Measurements from ENCODE around the gene STARD10.

STARD10 gene

DNA sequence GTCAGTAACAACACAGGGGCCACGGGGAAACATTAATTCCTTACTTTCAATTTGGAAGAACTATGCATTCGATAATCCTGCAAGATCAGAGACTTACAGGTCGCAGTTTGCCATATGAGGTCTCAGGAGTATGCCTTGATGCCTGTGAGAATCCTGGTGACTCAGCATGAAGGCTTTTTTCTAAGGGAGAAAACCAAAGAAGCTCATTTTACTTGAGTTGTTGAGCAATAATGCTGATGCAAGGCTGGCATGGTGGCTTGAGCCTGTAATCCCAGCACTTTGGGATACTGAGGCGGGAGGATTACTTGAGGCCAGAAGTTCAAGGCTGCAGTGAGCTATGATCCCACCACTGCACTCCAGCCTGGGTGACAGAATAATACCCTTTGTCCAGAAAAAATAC is 46.9 kb upstream of the STARD10 start:
- Histone ChIP-seq H3K4me1 (ENCODE audit: insufficient read depth, poor library complexity, severe bottlenecking) (peaks cover 14% of the 10 kb centered on the region), H3K4me3 (ENCODE audit: severe bottlenecking) (no peak overlapping the region), H3K9me3 (ENCODE audit: severe bottlenecking) (no peaks in the 10 kb centered on the region), H3K27me3 (ENCODE audit: insufficient read depth, poor library complexity, severe bottlenecking) (no peaks in the 10 kb centered on the region), H3K36me3 (ENCODE audit: low read depth) (peaks cover 17% of the 10 kb centered on the region; the same call in 1 of the 2 replicates), H3K27ac (ENCODE audit: poor library complexity, severe bottlenecking) (no peak overlapping the region)
- TF ChIP-seq, protein P1, sequence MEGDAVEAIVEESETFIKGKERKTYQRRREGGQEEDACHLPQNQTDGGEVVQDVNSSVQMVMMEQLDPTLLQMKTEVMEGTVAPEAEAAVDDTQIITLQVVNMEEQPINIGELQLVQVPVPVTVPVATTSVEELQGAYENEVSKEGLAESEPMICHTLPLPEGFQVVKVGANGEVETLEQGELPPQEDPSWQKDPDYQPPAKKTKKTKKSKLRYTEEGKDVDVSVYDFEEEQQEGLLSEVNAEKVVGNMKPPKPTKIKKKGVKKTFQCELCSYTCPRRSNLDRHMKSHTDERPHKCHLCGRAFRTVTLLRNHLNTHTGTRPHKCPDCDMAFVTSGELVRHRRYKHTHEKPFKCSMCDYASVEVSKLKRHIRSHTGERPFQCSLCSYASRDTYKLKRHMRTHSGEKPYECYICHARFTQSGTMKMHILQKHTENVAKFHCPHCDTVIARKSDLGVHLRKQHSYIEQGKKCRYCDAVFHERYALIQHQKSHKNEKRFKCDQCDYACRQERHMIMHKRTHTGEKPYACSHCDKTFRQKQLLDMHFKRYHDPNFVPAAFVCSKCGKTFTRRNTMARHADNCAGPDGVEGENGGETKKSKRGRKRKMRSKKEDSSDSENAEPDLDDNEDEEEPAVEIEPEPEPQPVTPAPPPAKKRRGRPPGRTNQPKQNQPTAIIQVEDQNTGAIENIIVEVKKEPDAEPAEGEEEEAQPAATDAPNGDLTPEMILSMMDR (IDR thresholded peaks at IDR 0.05; ENCODE audit: poor library complexity, severe bottlenecking) = no peak
- DNase-seq (ENCODE audit: low spot score) (no peak), ATAC-seq (ENCODE audit: low read depth) (peak; percentile 61)

DNA sequence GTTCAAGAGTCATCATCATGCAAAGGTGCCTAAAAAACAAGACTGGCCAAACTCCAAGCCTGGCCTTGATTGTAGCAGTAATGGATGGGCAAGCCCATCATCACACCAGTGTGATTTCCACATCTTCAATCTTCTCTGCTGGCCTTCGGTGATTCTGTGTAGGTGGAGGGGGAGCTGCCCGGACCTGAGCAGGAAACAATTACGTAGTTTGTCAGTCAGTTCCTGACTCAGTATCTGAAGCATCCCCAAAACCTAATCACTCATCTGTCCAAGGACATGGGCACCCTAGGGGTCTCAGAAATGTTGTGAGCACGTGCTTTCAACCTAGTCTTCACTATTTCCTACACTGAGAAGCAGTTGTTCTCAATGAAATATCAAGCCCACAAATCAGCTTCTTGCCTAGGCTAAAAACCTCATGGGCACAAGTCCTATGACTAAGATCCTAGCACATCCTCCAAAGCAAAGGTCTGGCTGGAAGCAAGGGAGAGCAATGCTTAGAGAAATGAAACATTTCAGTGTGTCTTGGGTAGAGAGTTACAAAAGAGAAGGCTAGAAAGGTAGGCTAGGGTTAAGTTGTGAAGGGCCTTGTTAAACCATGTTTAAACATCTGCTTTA is 45.0 kb upstream of the STARD10 start:
- Histone ChIP-seq H3K36me3 (ENCODE audit: low read depth) (peaks cover 17% of the 10 kb centered on the region; the same call in 1 of the 2 replicates), H3K4me3 (ENCODE audit: severe bottlenecking) (no peak overlapping the region), H3K4me1 (ENCODE audit: insufficient read depth, poor library complexity, severe bottlenecking) (peaks cover 14% of the 10 kb centered on the region), H3K9me3 (ENCODE audit: severe bottlenecking) (no peaks in the 10 kb centered on the region), H3K27ac (ENCODE audit: poor library complexity, severe bottlenecking) (peak overlapping the region; percentile 46), H3K27me3 (ENCODE audit: insufficient read depth, poor library complexity, severe bottlenecking) (no peaks in the 10 kb centered on the region)
- ATAC-seq (ENCODE audit: low read depth) (peak; percentile 75), DNase-seq (ENCODE audit: low spot score) (no peak)
- TF ChIP-seq, protein P1 (IDR thresholded peaks at IDR 0.05; ENCODE audit: poor library complexity, severe bottlenecking) = no peak

DNA sequence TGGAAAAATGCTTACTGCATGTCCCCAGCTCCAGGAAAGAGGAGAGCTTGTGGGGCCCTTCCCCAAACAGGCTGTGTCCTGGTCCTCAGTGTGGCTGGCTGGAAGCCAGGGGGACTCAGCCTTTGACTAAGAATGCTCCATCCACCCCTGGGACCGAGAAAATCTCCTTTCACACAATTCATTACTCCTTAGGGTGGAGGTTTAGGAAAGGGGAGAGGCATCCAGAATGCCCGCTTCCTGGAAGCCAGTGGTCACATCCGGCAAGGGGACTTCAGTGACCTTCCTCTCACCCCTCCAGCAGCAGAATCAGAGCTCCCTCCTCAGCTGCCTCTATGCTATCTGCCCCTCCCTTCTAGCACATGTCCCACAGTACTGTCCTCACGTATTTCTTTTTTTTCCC is 42.3 kb upstream of the STARD10 start:
- no peak overlapping the region for H3K27ac ChIP-seq (ENCODE audit: poor library complexity, severe bottlenecking)
- peaks cover 18% of the 10 kb centered on the region for H3K4me1 ChIP-seq (ENCODE audit: insufficient read depth, poor library complexity, severe bottlenecking)
- H3K9me3 ChIP-seq (ENCODE audit: severe bottlenecking) = no peaks in the 10 kb centered on the region
- ATAC-seq (ENCODE audit: low read depth) (no peak), DNase-seq (ENCODE audit: low spot score) (no peak)
- H3K27me3 ChIP-seq (ENCODE audit: insufficient read depth, poor library complexity, severe bottlenecking) = no peaks in the 10 kb centered on the region
- TF ChIP-seq, protein P1 (IDR thresholded peaks at IDR 0.05; ENCODE audit: poor library complexity, severe bottlenecking) = no peak
- no peak overlapping the region for H3K4me3 ChIP-seq (ENCODE audit: severe bottlenecking)
- 0 out of 2 replicates have a peak, but pooled peaks cover 13% of the 10 kb centered on the region for H3K36me3 ChIP-seq (ENCODE audit: low read depth)

DNA sequence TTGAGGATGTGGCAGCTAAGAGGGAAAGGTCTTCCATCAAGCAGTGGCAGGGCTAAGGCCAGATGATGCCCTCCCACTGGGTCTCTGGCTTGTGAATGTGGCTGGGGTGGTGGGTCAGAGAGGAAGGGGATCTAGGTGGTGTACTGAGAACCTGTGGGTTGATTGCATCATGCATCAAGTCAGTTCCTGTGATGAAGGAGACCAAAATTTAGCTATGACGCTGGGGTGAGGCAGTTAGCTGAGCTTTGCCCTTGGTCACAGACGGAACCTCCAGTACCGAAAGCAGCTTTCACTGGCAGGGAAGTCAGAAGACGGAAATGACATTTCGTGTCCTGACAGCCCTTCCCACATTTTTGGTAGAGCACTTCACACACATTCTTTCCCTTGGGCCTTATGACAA is 41.1 kb upstream of the STARD10 start:
- no peak for ATAC-seq (ENCODE audit: low read depth)
- no peak for DNase-seq (ENCODE audit: low spot score)

More for the DNA sequence above, 41.1 kb upstream of the STARD10 start:
- Histone ChIP-seq H3K36me3 (ENCODE audit: low read depth) (0 out of 2 replicates have a peak, but pooled peaks cover 5% of the 10 kb centered on the region), H3K4me3 (ENCODE audit: severe bottlenecking) (no peak overlapping the region), H3K27ac (ENCODE audit: poor library complexity, severe bottlenecking) (no peak overlapping the region), H3K9me3 (ENCODE audit: severe bottlenecking) (no peaks in the 10 kb centered on the region), H3K27me3 (ENCODE audit: insufficient read depth, poor library complexity, severe bottlenecking) (no peaks in the 10 kb centered on the region), H3K4me1 (ENCODE audit: insufficient read depth, poor library complexity, severe bottlenecking) (peaks cover 12% of the 10 kb centered on the region)
- TF ChIP-seq, protein P1 (IDR thresholded peaks at IDR 0.05; ENCODE audit: poor library complexity, severe bottlenecking) = no peak
